Measurements from ENCODE around the gene SYNGR4.
A peak's percentile ranks its signal among the peaks of the same experiment; 100 is the strongest.

SYNGR4 gene

GRCh38 chr19:48397263-48398101, 33.3 kb downstream of the SYNGR4 start:
- DNase-seq (ENCODE audit: low read depth in 1 of 2, low spot score in 1 of 2) = no peak
- no peak for TF ChIP-seq JUND (IDR thresholded peaks at IDR 0.05; ENCODE audit: low read depth)
- in situ Hi-C loops (cut with HindIII; ENCODE audit: low pct_unique_long_range_greater_than_20kb, low sequenced_read_pairs) = no loop called here

GRCh38 chr19:48398102-48398374, 33.9 kb downstream of the SYNGR4 start:
- no peak for DNase-seq (ENCODE audit: low read depth in 1 of 2, low spot score in 1 of 2)
- no peak for TF ChIP-seq JUND (IDR thresholded peaks at IDR 0.05; ENCODE audit: low read depth)
- in situ Hi-C loops (cut with HindIII; ENCODE audit: low pct_unique_long_range_greater_than_20kb, low sequenced_read_pairs) = no loop called here

- no peak for TF ChIP-seq JUND (IDR thresholded peaks at IDR 0.05; ENCODE audit: low read depth)
- no peak for DNase-seq (ENCODE audit: low read depth in 1 of 2, low spot score in 1 of 2)
- in situ Hi-C loops (cut with HindIII; ENCODE audit: low pct_unique_long_range_greater_than_20kb, low sequenced_read_pairs) = no loop called here
These were observed 34.4 kb downstream of the SYNGR4 start for GRCh38 chr19:48398375-48399235.

GRCh38 chr19:48400018-48400742, 36.0 kb downstream of the SYNGR4 start:
- in situ Hi-C loops (cut with HindIII; ENCODE audit: low pct_unique_long_range_greater_than_20kb, low sequenced_read_pairs) = no loop called here
- DNase-seq (ENCODE audit: low read depth in 1 of 2, low spot score in 1 of 2) = peak; percentile 87 to 93
- TF ChIP-seq JUND (IDR thresholded peaks at IDR 0.05; ENCODE audit: low read depth) = no peak

GRCh38 chr19:48401287-48401686, 37.1 kb downstream of the SYNGR4 start:
- TF ChIP-seq JUND (IDR thresholded peaks at IDR 0.05; ENCODE audit: low read depth) = no peak
- no peak for DNase-seq (ENCODE audit: low read depth in 1 of 2, low spot score in 1 of 2)
- in situ Hi-C loops (cut with HindIII; ENCODE audit: low pct_unique_long_range_greater_than_20kb, low sequenced_read_pairs) = no loop called here

GRCh38 chr19:48403606-48404005, 39.4 kb downstream of the SYNGR4 start:
- peak; percentile 67 to 74 for DNase-seq (ENCODE audit: low read depth in 1 of 2, low spot score in 1 of 2)
- in situ Hi-C loops (cut with HindIII; ENCODE audit: low pct_unique_long_range_greater_than_20kb, low sequenced_read_pairs) = no loop called here
- no peak for TF ChIP-seq JUND (IDR thresholded peaks at IDR 0.05; ENCODE audit: low read depth)

- in situ Hi-C loops (cut with HindIII; ENCODE audit: low pct_unique_long_range_greater_than_20kb, low sequenced_read_pairs) = no loop called here
- no peak for TF ChIP-seq JUND (IDR thresholded peaks at IDR 0.05; ENCODE audit: low read depth)
- no peak for DNase-seq (ENCODE audit: low read depth in 1 of 2, low spot score in 1 of 2)
These were observed 41.0 kb downstream of the SYNGR4 start for GRCh38 chr19:48405010-48405659.

GRCh38 chr19:48405850-48406249, 41.7 kb downstream of the SYNGR4 start:
- no peak for DNase-seq (ENCODE audit: low read depth in 1 of 2, low spot score in 1 of 2)
- no peak for TF ChIP-seq JUND (IDR thresholded peaks at IDR 0.05; ENCODE audit: low read depth)
- in situ Hi-C loops (cut with HindIII; ENCODE audit: low pct_unique_long_range_greater_than_20kb, low sequenced_read_pairs) = no loop called here

- DNase-seq (ENCODE audit: low read depth in 1 of 2, low spot score in 1 of 2) = no peak
- in situ Hi-C loops (cut with HindIII; ENCODE audit: low pct_unique_long_range_greater_than_20kb, low sequenced_read_pairs) = no loop called here
- TF ChIP-seq JUND (IDR thresholded peaks at IDR 0.05; ENCODE audit: low read depth) = no peak
These were observed 49.9 kb downstream of the SYNGR4 start for GRCh38 chr19:48413879-48414587.

GRCh38 chr19:48415395-48415794, 51.2 kb downstream of the SYNGR4 start:
- DNase-seq (ENCODE audit: low read depth in 1 of 2, low spot score in 1 of 2) = peak in 1 of 2 experiments; percentile 91
- TF ChIP-seq JUND (IDR thresholded peaks at IDR 0.05; ENCODE audit: low read depth) = no peak
- in situ Hi-C loops (cut with HindIII; ENCODE audit: low pct_unique_long_range_greater_than_20kb, low sequenced_read_pairs) = no loop called here

GRCh38 chr19:48415806-48416221, 51.6 kb downstream of the SYNGR4 start:
- TF ChIP-seq JUND (IDR thresholded peaks at IDR 0.05; ENCODE audit: low read depth) = no peak
- in situ Hi-C loops (cut with HindIII; ENCODE audit: low pct_unique_long_range_greater_than_20kb, low sequenced_read_pairs) = no loop called here
- DNase-seq (ENCODE audit: low read depth in 1 of 2, low spot score in 1 of 2) = no peak

- no peak for DNase-seq (ENCODE audit: low read depth in 1 of 2, low spot score in 1 of 2)
- TF ChIP-seq JUND (IDR thresholded peaks at IDR 0.05; ENCODE audit: low read depth) = no peak
- in situ Hi-C loops (cut with HindIII; ENCODE audit: low pct_unique_long_range_greater_than_20kb, low sequenced_read_pairs) = no loop called here
These were observed 53.3 kb downstream of the SYNGR4 start for GRCh38 chr19:48417421-48417820.
